ENCODE data around the gene STARD10.
"Not testable (repeated sequence)": the region's sequence is repeated elsewhere in the genome, so short reads cannot be mapped to it uniquely, and the experiment has no call there.

Gene STARD10

DNA sequence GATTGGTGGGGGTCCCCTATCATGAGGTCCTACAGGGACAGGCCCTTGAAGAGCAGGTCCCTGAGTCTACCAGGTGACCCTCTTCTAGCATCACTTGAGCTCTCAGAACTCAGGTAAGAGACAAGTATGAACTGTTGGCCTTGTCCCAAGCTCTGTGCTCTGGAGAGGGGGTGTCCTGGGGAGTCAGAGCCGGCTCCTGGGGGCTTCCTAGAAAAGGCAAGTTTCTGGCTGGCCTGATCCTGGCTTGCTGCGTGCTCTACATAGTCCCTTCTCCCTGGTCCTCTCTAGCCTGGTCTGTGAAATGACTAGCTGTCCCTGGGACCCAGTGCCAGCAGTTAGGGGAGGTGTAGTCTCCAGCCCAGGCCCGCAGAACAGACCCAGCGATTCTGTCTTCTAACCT lies 31.8 kb upstream of the STARD10 start:
- DNase-seq, result no peak

DNA sequence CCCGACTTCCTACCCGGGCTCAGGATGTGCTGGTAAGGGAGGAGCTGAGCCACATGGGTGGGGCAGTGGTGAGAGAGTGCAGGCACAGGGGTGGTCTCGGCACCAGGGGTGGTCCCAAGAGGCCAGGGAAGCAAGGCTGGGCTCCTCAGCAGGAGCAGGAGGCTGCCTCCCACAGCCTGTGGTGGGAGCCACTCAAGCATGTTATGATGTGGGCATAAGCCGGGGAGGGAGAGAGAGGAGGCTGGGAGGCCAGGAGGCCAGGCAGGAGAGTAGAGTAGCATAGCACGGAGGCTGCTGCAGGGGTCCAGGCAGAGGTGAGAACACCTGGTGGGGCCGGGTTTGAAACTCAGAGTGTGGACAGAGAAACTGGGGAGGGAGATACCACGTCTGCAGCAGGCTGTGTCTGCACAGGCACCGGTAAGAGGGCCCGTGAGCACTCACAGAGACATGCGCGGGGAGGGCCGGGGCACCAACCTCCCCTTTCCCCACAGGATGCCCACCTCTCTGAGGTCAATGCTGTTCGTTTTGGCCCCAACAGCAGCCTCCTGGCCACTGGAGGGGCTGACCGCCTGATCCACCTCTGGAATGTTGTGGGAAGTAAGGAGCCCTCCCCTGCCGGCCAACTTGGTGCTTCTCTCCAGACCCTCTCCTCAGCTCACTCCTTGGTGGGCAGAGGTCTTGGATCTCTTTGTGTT lies 31.1 kb upstream of the STARD10 start:
- DNase-seq, result no peak

DNA sequence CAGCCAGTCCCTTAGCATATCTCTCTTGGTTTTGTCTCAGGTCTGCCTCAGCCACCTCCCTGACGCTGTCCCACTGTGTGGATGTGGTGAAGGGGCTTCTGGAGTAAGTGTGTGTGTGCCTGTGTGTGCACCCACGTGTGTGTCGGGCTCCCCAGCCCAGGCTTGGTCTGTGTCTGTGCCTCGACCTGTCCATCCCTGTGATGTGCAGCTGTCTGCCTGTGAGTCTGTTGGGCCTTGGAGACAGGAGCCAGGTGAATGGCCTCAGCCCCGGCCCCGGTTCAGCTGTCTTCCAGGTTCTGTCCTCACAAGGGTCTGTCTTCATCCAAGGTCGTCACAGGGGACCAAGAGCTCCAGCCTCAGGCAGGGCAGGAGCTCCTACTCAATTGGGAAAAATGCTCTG lies 30.2 kb upstream of the STARD10 start:
- no peak for DNase-seq

DNA sequence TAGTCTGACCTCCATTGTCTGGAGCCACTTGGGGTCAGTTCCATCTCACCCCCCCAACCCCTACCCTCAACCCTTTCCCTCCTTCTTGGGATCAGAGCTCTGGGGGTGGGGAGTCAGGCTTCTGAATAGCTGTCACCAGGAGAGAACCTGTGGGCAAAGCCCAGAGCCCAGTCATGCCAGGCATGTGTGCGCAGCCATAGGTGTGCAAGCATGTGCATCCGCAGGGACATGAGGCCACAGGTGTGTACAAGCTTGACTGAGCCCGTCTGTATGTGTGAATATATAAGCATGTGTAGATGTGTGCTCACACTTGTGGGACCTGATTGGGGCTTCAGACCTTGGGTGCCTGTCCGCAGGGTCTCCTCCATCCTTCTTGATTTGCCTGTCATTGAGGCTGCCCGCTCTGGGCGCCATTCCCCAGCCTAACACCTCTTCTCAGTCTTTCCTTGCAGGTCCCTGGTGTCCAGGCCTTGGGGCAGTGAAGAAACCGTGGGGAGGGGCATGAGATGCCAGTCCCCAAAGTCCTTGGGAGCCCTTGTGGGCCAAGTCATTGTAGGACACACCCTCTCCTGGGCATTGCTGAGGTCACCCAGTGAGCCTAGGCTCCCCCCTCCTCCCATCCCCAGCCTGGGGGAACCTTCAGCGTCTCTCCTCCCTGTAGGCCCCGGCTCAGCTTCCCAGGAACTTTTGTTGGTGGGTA lies 29.4 kb upstream of the STARD10 start:
- DNase-seq, result no peak

DNA sequence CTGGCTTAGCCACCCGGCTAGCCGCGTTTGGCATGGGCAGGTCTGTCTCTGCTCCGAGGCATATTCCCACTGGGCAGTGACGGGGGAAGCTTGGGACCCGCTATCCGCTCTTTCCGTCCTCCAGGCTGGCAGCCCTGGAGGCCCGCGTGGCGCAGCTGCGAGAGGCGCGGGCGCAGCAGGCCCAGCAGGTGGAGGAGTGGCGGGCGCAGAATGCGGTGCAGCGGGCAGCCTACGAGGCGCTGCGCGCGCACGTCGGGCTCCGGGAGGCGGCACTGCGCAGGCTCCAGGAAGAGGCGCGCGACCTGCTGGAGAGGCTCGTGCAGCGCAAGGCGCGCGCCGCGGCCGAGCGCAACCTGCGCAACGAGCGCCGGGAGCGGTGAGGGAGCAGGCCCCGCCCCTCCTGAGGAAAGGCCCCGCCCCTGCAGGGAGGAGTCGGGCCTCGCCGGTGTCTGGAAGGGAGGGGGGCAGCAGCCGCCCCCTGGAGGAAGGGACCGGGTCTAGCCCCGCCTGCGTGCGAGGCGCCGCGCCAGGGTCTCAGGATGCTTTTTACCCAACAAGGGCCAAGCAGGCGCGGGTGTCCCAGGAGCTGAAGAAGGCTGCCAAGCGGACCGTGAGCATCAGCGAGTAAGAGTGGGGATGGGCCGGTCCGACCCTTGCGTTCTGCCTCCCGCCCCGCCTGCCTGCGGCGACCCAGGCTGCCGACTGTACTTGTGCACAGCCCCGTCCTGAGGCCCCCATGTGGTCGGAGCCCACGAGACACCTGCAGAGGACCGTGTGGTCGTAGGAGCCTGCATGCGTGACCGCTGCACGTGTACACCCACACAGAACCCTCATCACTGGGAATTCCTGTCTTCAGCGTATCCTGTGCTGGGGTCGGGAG lies 28.3 kb upstream of the STARD10 start:
- DNase-seq, result peak; percentile 90

DNA sequence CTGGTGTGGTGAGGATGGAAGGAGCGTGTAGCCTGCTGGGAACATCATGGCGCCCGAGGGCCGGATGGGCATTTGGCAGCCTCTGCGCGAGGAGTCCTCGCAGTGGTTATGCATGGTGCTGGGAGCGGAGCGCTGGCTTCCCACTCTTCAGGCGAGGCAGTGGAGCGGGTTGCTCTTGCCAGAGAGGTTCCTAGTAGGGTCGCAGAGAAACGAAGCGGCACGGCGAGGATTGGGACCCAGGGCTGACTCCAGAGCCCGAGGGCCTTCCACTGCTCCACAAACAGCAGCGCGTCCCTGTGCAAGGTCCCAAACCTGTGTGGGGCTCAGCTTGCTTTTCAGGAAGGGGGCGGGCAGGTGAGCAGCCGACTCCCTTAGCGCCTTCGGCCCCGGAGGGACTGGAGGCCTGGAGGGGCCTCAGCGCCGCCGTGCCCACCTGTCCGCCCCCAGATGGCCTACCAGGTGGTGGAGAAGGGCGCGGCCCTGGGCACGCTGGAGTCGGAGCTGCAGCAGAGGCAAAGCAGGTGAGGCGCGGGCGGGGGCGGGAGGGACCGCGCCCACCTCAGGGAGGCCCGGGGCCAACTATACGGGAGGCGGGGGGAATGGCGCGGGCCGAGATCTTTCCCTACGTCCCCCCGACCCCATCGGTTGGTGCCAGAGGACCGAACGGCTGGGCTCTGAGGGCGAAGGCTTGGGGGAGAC lies 27.5 kb upstream of the STARD10 start:
- DNase-seq, result no peak

DNA sequence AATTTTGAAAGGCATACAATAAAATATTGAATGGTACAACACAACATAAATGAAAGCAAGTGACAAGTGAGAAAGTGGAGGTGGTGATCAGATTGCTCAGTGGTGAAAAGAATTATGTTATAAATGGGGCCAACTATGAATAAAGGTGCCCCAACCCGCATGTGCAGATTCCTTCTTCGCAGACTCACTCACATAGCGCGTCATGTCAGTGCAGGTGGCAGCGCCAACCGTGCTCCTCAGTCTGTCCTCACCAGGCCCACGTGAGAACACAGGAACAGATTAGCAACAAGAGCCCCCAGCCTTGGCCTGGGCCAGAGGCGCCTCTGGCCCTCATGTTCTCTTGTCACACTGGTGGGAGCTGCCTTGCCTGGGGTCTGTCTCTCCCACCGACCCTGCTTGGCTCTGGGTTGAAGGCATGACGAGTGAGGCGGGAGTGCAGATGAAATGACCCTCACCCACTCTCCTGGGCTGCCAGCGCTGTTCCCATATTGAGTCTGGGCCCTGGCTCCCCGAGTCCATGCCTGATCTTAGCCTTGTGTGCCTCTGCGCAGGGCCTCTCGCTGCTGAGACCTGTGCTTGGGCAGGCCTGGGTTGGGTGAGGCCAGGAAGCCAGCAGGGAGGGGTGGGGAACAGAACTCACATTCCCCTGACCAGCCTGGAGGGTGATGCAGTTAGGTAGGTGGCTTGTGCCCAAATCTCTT lies 26.7 kb upstream of the STARD10 start:
- DNase-seq, result no peak

DNA sequence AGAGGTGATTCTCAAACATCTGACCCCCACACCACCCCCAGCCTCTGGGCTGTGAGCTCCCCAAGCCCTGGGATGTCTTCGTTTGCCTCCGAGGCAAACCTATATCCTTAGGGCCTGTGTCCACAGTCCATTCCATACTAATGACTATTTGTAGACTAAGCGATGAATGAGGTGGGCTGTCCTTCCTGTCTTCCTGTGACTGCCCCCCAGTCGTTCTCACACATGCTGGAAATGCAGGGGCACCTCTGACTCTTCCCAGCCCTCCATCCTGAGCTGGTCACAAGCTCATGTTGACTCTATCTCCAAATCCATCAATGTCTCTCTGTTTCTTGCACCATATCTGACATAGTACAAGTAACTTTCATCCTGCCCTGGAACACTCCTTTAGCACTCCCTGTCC lies 25.1 kb upstream of the STARD10 start:
- DNase-seq, result no peak

DNA sequence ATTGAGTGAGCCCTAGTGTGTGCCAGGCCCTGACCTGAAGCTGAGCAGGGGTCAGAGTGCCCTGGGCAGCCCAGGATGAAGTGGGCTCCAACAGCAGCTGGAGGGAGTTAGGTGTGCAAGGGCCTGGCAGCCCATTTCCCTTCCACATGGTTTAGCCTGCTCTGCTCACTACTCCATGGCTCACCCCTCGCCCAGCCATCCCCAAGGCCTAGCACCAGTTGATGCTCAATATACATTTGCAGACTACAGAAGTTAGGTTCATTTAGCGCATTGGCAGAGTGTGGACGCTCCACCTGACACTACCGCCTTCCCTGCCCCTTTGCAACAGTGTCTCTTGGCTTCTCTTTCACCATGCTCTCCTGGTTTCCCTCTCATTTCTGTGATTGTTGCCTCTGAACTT lies 24.1 kb upstream of the STARD10 start:
- no peak for DNase-seq

DNA sequence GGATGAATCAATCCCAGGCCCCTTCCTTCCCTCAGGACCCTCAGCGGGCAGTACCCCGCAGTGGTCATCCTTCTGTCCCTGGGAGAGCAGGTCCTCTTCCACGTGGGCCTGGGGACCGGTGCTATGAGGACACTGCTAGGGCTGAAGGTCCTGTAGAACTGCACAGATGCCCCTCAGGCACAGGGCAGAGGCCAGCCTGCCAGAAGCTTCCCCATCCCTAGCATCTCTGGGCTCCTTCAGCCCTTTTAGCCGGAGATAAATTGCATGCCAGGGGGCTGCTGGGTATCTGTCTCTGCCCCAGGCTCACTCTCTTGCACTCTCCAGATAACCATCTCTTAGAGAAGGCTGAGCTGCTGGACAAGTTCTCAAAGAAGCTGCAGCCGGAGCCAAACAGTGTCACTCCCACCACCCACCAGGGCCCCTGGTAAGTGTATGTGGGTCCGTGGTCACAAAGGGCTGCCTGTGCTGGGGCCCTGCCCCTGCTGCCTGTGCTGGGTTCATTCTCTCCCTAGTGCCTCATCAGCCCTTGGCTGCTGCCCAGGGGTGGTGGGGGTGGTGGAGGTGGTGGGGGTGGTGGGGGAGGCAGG lies 22.6 kb upstream of the STARD10 start:
- no peak for DNase-seq

DNA sequence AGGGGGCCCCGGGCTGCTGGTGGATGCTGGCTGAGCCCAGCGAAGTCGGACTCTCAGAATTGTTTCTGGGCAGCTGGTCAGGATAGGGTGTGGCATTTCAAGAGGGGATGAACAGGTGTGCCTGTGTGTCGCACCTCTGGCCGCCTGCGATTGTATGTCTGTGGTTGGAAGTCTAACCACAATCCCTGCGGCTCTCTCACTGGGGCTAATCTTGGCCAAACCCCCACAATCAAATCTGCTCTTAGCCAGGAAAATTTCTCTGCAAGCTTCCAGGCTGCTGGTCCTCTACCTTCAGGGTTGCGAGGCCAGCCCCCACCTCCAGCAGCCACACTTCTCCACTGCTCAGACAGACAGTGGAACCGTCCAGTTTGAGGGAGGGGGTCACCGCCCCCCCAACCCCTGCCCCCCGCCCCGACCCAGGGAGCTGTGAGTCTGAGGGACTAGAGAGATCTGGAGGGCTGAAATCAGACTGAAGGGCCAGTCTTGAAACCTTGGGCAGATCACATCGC lies 21.3 kb upstream of the STARD10 start:
- no peak for DNase-seq

DNA sequence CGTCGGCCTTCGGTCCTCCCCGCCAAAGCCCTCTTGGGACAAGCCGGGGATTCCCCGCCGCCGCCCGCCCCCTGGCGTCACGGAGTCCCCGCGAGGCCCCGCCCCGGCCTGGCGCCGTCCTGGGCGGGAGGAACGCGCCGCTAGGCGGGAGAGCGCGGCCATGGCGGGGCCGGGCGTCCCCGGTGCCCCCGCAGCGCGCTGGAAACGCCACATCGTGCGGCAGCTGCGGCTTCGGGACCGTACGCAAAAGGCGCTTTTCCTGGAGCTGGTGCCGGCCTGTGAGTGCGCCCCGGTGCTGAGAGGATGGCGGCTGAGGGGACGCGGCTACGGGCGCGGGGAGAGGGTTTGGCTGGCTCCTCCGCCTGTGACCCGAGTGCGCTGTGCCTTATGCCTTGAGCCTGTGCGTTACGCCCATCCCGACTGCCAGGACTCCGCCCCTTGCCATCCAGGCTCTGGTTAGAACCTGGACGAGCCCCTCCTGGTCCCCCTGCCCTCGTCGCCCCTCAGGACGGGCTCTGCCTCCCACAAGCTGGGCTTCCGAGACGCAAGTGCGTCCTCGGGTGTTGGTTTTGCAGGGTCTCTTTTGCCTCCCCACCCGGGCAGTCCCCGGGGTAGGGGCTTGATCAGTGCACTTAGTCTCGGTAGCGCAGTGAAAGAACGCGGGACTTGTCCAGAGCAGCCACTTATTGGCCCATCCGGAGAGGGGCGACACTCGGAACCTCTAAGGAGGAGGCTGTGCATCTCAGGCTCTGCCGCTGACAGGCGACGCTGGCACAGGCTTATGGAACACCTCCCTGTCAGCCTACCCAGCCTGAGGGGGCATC lies 20.7 kb upstream of the STARD10 start, which contains the start of gene ATG16L2:
Gene ATG16L2 (plus strand): TSS at position 126 of the 824 bp plus-strand sequence. CDS start 35 bp downstream, at position 161.
- peak; percentile 82 for DNase-seq

DNA sequence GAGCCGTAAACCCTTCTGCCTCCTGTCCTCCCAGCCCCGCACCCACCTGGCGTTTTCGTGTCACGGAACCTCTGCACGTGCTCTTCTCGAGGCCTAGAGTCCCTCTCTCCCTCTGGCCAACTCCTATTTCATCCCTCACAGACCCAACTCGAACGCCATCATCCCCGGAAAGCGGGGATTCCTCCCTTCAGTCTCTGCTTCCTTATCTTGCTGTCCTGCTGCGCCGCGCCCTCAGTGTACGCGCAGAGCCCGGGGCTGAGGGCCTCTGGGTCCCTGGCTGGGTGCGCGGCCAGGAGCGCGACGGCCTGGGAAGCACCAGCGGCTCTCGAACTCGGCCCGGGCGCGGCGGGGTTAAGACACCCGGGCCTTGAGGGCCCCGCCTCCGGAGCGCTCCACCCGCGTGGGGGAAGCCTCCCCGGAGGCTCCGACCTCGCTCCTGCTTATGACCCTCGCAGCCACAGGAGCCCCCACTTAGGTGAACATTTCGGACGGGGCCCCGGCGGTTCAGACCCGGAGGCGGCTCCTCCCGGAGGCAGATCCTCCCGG lies 20.0 kb upstream of the STARD10 start:
- peak; percentile 82 for DNase-seq

DNA sequence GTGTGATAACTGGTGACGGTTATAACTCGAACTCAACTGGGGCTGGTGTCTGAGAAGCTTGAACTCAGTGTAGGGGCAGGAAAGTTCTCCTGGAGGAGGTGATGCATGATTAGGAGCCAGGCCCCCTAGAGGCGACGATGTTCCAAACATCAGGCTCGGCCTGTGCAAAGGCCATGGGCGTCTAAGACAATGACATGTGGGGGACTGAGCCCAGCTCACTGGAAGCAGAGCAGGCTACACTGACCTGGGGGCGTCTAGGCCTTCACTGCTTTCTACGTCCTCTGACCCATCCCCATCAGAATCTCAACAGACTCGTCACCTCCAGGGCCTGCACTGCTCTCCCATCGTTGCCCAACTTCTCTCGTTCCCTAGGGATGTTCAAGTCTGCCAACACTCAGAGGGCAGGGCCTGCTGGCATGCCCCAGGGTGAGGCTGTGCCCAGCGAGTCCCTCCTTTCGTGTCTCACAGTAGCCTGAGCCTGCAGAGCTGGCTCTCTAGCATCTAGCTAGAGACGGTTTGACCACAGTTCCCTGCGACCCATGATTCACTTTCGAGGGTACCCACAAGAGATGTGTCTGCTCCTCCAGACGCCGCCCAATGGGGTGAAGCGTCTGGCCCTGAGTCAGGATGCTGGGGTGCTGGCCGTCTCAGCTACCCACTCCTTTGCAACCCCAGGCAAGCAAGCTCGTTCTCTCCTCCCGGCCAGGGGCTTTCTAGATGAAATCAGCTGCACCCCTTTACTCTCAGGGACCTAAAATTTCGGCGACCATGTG lies 19.3 kb upstream of the STARD10 start:
- peak; percentile 10 for DNase-seq

DNA sequence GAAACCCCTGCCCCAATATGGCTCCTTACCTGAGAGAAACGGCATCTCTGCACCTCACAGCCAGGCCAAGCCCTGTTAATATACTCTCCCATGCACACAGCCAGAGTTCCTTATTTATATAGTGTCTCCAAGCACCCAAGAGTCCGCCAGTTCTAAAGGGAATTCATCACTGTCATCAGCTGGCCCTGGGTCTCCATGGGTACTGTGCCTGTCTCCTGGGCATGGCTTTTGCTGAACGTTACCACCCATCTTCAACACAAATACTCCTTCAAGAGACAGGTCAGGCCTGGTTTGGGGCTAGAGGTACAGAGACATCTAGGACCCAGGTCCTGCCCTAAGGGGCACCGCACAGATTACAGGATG lies 18.7 kb upstream of the STARD10 start:
- no peak for DNase-seq

DNA sequence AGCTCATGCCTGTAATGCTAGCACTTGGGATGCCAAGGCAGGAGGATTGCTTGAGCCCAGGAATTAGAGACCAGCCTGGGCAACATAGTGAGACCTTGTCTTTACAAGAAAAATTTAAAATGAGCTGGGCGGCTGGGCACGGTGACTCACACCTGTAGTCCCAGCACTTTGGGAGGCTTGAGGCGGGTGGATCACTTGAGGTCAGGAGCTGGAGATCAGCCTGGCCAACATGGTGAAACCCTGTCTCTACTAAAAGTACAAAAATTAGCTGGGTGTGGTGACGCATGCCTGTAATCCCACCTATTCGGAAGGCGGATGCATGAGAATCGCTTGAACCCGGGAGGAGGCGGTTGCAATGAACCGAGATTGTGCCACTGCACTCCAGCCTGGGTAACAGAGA lies 17.8 kb upstream of the STARD10 start:
- not testable (repeated sequence) for DNase-seq

DNA sequence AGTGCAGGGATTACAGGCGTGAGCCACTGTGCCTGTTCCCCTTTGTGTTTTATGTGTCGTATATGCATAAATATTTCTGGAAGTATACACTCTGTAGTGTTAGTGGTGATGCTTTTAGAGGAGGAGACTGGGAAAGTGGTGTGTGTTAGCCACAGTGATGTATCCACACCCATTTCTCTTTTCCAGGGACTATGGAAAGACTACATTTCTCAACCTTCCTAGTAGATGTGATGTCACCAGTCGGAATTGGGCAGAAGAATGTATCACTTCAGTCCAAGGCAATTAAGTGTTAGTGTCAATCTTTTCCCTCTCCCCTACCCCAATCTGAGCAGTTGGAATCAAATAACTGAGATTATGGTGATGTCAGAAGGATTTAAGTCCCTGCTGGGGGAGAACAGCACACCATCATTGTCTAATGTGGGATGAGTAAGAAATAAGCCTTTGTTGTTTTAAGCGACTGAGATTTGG lies 14.5 kb upstream of the STARD10 start:
- DNase-seq, result no peak

DNA sequence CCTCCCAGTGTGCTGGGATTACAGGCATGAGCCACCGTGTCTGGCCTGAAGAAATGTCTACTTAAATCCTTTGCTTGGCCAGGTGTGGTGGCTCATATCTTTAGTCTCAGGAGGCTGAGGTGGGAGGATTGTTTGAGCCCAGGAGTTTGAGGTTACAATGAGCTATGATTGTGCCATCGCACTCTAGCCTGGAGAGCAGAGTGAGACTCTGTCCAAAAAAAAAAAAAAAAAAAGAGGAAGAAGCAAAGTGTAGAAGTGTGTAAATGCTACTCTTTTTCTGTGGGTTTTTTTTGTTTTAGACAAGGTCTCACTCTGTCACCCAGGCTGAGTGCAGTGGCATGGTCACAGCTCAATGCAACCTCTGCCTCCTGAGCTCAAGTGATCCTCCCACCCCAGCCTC lies 13.9 kb upstream of the STARD10 start:
- no peak for DNase-seq

DNA sequence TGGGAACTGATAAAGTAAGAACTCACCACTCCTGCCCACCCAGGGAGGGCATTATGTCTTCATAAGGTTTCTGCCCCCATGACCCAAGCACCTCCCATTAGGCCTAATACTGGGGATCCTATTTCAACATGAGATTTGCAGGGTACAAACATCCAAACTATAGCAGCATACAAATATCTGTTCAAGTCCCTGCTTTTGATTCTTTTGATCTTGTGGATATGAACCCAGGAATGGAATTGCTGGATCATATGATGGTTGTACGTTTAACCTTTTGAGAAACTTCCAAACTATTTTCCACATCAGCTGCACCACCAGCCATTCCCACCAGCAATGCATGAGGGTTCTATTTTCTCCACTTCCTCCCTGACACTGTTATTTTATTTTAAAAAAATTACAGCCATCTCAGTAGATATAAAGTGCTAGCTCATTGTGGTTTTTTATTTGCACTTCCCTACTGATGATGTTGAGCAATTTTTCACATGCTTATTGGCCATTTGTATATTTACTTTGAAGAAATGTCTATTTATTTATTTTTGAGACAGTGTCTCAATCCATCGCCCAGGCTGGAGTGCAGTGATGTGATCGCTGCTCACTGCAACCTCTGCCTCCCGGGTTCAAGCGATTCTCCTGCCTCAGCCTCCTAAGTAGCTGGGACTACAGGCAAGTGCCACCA lies 13.3 kb upstream of the STARD10 start:
- no peak for DNase-seq

All from NCI-H2227 treated with DMSO at 0.1 percent for 48 hours (cell line).